ENCODE results near the gene FOXO1. TPM values are rescaled to one million over a fixed set of nuclear protein-coding genes. Genes with fewer than 3 reads are reported as not detected.

FOXO1 gene
- total RNA-seq, 4 donors from 2014 or later: 117 to 250 (median 159) TPM

DNA sequence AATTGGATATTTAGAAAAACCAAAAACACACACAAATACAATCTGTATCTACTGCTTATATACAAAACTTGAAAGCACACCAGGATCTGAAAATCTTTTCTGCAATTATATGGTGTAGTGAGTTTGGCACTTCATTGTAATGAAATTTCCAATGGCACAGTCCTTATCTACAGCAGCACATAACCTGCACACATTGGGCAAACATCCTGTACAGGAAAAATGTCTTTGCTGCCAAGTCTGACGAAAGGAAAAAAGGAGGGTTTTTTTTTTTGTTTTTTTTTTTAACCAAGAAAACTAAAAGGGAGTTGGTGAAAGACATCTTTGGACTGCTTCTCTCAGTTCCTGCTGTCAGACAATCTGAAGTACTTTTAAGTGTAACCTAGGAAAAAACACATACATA lies 107.8 kb downstream of the FOXO1 start:
- Histone ChIP-seq H3K27ac (peak overlapping the region in 3 of 4 donors; percentile 8 to 30 (median 8)), H3K9me3 (no peaks in the 10 kb centered on the region), H3K4me3 (no peak overlapping the region), H3K27me3 (no peaks in the 10 kb centered on the region), H3K36me3 (peaks cover 3 to 27% of the 10 kb centered on the region in 2 donors), H3K4me1 (peaks cover 73 to 82% of the 10 kb centered on the region in 2 donors)
- intact Hi-C loops (cut with DNase I; ENCODE audit: low total_unique reads): no loop called here
- in situ Hi-C loops (cut with MboI; ENCODE audit: low sequenced_read_pairs in 4 of 4): no loop called here
- ATAC-seq (no peak), DNase-seq (no peak)
- no peak for TF ChIP-seq POLR2A (IDR thresholded peaks at IDR 0.05)
- TF ChIP-seq, protein P1, sequence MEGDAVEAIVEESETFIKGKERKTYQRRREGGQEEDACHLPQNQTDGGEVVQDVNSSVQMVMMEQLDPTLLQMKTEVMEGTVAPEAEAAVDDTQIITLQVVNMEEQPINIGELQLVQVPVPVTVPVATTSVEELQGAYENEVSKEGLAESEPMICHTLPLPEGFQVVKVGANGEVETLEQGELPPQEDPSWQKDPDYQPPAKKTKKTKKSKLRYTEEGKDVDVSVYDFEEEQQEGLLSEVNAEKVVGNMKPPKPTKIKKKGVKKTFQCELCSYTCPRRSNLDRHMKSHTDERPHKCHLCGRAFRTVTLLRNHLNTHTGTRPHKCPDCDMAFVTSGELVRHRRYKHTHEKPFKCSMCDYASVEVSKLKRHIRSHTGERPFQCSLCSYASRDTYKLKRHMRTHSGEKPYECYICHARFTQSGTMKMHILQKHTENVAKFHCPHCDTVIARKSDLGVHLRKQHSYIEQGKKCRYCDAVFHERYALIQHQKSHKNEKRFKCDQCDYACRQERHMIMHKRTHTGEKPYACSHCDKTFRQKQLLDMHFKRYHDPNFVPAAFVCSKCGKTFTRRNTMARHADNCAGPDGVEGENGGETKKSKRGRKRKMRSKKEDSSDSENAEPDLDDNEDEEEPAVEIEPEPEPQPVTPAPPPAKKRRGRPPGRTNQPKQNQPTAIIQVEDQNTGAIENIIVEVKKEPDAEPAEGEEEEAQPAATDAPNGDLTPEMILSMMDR (IDR thresholded peaks at IDR 0.05 in 4 of 5, conservative IDR thresholded peaks at IDR 0.05 in 1 of 5): no peak

DNA sequence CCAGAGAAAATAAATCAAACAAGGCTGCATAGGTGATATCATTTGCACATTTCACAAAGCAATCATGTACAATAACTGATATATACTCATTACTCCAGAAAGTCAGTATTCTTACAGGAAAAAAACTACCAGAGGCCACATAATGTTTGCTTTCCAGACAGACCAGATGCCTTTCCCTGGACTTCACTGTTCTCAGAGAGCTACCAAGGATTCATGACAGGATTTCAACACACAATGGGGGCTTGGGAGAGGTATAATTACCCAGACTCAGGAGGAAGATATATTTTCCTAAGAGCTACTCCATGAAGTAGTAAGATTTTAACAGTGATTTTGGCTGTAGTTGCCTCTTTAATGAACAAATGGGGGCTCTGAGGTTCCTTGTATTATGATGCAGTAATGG lies 110.0 kb downstream of the FOXO1 start:
- Histone ChIP-seq H3K9me3 (no peaks in the 10 kb centered on the region), H3K27ac (no peak overlapping the region), H3K27me3 (no peaks in the 10 kb centered on the region), H3K36me3 (peaks cover 3 to 27% of the 10 kb centered on the region in 2 donors), H3K4me3 (no peak overlapping the region), H3K4me1 (peaks cover 59 to 63% of the 10 kb centered on the region in 2 donors)
- in situ Hi-C loops (cut with MboI; ENCODE audit: low sequenced_read_pairs in 4 of 4): no loop called here
- no peak for ATAC-seq
- intact Hi-C loops (cut with DNase I; ENCODE audit: low total_unique reads): no loop called here
- TF ChIP-seq, protein P1 (IDR thresholded peaks at IDR 0.05 in 4 of 5, conservative IDR thresholded peaks at IDR 0.05 in 1 of 5): no peak
- no peak for TF ChIP-seq POLR2A (IDR thresholded peaks at IDR 0.05)
- DNase-seq: no peak

DNA sequence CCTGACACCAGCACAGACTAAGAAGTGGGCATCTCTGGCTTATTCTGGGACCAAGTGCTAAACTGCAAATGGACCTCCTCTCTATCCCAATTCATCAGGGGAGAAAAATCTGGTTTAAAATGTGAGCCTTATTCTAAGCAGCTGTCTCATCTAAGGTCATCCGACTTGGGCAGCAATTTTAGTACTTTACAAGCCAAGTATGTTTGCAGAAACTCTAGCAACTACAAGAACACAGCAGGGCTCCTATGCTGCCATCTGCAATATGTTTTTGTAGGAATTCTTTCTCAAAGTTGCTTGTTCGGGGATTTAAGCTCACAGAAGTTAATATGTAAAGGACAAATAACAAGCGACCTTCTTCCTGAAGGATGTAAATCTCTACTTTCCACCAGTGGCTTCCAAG lies 113.1 kb downstream of the FOXO1 start:
- H3K9me3 ChIP-seq: no peaks in the 10 kb centered on the region
- DNase-seq (no peak), ATAC-seq (no peak)
- no peak overlapping the region for H3K4me3 ChIP-seq
- peaks cover 52% of the 10 kb centered on the region in 2 donors for H3K4me1 ChIP-seq
- peak overlapping the region in 1 of 4 donors; percentile 3 for H3K27ac ChIP-seq
- intact Hi-C loops (cut with DNase I; ENCODE audit: low total_unique reads): no loop called here
- H3K36me3 ChIP-seq: peaks cover 0 to 6% of the 10 kb centered on the region in 2 donors
- no peaks in the 10 kb centered on the region for H3K27me3 ChIP-seq
- in situ Hi-C loops (cut with MboI; ENCODE audit: low sequenced_read_pairs in 4 of 4): no loop called here
- no peak for TF ChIP-seq POLR2A (IDR thresholded peaks at IDR 0.05)
- TF ChIP-seq, protein P1 (IDR thresholded peaks at IDR 0.05 in 4 of 5, conservative IDR thresholded peaks at IDR 0.05 in 1 of 5): no peak

DNA sequence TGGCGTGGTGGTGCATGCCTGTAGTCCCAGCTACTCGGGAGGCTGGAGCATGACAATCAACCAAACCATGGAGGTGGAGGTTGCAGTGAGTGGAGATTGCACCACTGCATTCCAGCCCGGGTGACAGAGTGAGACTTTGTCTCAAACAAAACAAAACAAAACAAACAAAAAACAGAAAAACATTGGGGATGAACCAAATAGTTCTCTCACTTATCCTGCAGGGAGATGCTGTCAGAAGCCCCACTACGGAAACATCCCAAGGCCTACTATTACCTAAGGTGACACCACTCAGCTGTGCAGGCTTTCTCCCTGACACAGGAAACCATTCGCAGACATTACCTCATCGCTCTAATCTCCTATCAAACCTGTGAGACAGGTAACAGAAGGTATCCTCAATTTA lies 113.5 kb downstream of the FOXO1 start:
- DNase-seq (no peak), ATAC-seq (no peak)
- no peaks in the 10 kb centered on the region for H3K9me3 ChIP-seq
- in situ Hi-C loops (cut with MboI; ENCODE audit: low sequenced_read_pairs in 4 of 4) (no loop called here), intact Hi-C loops (cut with DNase I; ENCODE audit: low total_unique reads) (no loop called here)
- peaks cover 0 to 1% of the 10 kb centered on the region in 2 donors for H3K36me3 ChIP-seq
- TF ChIP-seq POLR2A (IDR thresholded peaks at IDR 0.05): no peak
- TF ChIP-seq, protein P1 (IDR thresholded peaks at IDR 0.05 in 4 of 5, conservative IDR thresholded peaks at IDR 0.05 in 1 of 5): no peak
- no peak overlapping the region for H3K4me3 ChIP-seq
- H3K4me1 ChIP-seq: peaks cover 51% of the 10 kb centered on the region in 2 donors
- H3K27ac ChIP-seq: peak overlapping the region in 2 of 4 donors; percentile 0 to 3
- no peaks in the 10 kb centered on the region for H3K27me3 ChIP-seq

DNA sequence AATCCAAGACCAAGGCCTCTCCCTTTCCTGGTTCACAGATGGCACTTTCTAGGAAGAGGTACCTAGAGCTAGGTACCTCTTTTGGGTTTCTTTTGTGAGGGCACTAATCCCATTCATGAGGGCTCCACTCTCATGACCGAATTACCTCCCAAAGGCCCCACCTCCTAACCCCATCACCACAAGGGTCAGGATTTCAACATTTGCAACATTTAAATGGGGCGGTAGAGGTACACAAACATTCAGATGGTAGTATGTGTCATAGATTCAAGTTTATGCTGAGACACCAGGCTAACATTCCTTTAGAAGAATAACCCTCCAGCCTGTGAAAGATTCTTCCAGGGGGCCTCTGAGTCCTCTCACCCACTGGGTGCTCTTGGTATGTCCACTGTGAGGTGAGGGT lies 116.3 kb downstream of the FOXO1 start:
- intact Hi-C loops (cut with DNase I; ENCODE audit: low total_unique reads) (no loop called here), in situ Hi-C loops (cut with MboI; ENCODE audit: low sequenced_read_pairs in 4 of 4) (no loop called here)
- Histone ChIP-seq H3K27ac (peak overlapping the region; percentile 53 to 73 (median 64)), H3K36me3 (no peaks in the 10 kb centered on the region), H3K9me3 (no peaks in the 10 kb centered on the region), H3K27me3 (no peaks in the 10 kb centered on the region), H3K4me1 (peaks cover 28 to 33% of the 10 kb centered on the region in 2 donors), H3K4me3 (no peak overlapping the region)
- peak in 1 of 2 donors; percentile 20 for ATAC-seq
- TF ChIP-seq, protein P1 (IDR thresholded peaks at IDR 0.05 in 4 of 5, conservative IDR thresholded peaks at IDR 0.05 in 1 of 5): no peak
- no peak for DNase-seq

Measured in gastrocnemius medialis (tissue), 4 donors.